GM18507 (cell line): ENCODE measurements around the gene NMUR2.

Experiments used
- DNase-seq: peaks from one replicate; pipeline ENCODE4 v3.0.0; 2011; ENCODE audit warnings: low read depth; ENCODE audit not compliant: insufficient read length; ENCODE audit errors: extremely low spot score
- FAIRE-seq: peaks from 2 replicates; lab custom pipeline; 2011; peaks lifted over from hg19 to GRCh38; lab: Jason Lieb, UNC

The NMUR2 gene

DNA sequence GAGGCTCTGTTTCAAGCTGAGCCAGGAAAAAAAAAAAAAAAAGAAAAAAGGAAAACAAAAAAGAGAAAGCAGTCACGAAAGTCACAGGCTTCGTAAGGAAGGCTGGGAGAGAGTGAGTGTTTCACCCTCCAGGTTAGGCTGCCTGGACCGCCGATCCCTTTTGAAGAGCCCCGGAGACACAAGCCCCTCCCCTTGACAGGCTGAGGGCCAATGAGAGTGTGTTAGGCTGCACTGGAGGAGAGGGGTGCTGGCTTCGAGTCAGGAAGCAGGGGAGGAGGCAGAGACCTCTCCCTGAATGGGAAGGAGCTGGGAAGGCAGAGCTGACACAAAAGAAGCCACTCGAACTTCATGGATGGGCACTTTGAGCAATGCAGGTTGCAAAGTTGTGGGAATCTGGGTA, at the start of gene NMUR2:
TSS of gene NMUR2 (minus strand) at position 135 of the 400 bp plus-strand sequence. CDS start 166 bp downstream, outside the sequence.
- FAIRE-seq (no peak), DNase-seq (no peak)

DNA sequence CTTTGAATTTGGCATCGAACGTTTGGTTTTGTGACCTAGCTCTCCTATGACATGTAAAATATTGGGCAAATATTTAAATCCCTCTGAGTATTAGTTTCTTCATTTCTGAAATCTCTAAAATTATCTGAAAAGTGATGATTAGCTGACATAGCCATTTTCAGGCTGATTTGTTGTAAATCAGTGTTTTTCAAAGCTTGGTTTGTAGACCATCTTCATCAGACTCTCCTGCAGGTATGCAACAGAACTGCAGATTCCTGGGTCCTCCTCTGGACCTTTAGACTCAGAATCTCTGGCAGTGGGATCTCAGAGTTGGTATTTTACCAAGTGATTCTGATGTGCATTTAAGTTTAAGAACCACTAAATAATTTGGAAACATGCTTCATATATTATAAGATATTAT, 38.9 kb upstream of the NMUR2 start:
- DNase-seq (no peak), FAIRE-seq (no peak)

DNA sequence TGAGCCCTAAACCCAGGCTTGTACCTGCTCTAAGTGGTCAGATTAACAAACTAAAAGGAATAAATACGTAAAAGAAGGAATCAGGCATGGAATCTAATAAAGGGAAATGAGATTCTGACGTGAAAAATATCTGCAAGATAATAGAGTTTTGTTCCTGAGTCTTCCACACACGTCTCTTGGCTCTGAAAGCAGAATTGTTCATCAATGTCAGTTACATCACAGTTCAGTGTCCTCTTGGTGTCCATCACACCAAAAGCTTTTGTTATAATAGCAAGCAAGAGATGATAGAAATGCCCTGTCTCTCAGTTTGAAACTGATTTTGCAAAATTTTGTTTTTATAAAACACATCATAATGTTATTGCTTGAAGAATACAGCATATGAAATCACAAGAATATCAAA, 34.7 kb upstream of the NMUR2 start:
- FAIRE-seq (no peak), DNase-seq (no peak)

DNA sequence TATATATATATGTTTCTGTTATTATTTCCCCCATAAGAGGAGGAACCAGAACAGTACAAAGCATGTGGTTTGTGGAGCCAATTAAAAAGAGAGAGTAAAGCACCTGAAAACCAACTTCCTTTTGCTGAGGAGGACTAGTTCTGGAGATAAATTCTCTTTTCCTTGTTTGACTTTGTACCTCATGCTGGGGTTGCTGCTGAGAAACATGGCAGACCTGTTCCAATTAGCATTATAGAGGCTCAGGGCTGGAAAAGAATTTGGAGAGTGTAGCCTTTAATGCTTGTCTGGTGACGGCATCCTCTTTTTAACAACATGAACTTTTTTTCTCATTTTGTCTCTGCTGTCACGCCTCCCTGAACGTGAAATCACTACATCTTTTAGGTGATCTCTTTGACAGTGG, 32.8 kb upstream of the NMUR2 start:
- DNase-seq (no peak), FAIRE-seq (no peak)

- FAIRE-seq (no peak), DNase-seq (no peak)
These were observed 22.6 kb upstream of the NMUR2 start for GRCh38 chr5:152427721-152428120.

- no peak for FAIRE-seq
These were observed 20.0 kb upstream of the NMUR2 start for GRCh38 chr5:152425083-152425482.

DNA sequence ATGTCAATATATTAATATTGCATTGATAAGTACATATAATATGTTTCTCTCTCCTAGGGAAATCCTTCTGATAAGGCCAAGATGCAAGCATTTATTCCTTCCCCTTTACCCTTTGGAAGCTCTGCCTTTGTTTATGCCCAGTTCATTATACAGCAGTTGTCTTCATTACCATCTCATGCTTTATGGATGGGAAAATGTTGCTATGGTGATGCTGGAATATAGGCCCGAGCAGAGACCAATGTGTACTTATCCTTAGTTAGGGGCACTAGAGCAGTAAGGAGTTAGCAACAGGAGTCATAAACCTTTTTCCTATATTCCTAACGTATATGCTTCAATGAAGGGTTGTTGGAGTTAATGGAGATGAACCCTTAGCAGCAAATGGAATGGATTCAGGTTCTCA, 19.4 kb upstream of the NMUR2 start:
- FAIRE-seq (no peak), DNase-seq (no peak)

More at GRCh38 chr5:152425083-152425482, 20.0 kb upstream of the NMUR2 start:
- DNase-seq = no peak

GRCh38 chr5:152422081-152422480, 17.0 kb upstream of the NMUR2 start:
- DNase-seq (no peak), FAIRE-seq (no peak)

DNA sequence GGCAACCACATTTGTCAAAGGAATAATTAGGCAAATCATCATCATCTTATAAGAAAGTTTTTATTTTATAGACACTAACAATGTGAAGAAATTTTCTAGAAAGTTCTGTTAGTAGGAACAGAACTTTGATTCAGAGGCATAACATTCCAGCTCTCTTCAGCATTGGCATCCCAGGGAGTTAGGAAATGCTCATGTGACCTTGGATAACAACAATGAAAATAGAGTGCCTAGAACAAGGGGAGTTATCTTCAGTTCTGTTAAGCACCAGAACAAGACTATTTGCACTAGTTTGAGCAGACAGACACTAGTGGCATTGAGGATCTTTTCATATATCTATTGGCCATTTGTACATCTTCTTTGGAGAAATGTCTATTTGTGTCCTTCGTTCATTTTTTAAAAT, 7.0 kb upstream of the NMUR2 start:
- FAIRE-seq = no peak
- DNase-seq = no peak

GRCh38 chr5:152406082-152406481, 1.0 kb upstream of the NMUR2 start:
- DNase-seq (no peak), FAIRE-seq (no peak)

DNA sequence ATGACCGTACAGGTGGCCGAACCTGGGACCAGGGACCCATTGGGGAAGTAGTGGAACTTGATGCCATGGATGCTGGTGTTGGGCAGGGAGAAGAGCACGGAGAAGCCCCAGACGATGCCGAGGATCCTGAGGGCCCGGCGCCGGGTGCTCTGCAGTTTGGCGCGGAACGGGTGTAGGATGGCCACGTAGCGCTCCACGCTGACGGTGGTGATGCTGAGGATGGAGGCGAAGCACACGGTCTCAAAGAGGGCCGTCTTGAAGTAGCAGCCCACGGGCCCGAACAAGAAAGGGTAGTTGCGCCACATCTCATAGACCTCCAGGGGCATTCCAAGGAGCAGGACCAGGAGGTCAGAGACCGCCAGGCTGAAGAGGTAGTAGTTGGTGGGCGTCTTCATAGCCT, 585 bp downstream of the NMUR2 start:
- FAIRE-seq (no peak), DNase-seq (no peak)

DNA sequence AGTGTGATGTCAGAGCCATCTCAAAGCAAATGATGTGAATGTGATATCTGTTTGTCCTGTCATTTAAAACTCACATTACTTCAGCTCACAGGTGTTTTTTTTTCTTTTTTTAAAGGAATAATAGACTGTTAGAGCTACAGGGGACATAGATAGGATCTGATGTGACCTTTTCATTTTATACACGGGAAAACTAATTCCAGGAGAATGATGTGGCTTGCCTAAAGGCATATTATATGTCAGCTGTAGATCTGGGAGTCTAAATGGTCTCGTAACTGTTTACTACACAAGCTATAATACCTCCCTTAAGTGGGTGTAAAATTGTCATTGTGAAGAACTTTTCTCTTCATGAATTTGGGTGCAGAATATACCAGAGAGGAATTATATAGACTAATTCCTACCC, 2.0 kb downstream of the NMUR2 start:
- FAIRE-seq (no peak), DNase-seq (no peak)

DNA sequence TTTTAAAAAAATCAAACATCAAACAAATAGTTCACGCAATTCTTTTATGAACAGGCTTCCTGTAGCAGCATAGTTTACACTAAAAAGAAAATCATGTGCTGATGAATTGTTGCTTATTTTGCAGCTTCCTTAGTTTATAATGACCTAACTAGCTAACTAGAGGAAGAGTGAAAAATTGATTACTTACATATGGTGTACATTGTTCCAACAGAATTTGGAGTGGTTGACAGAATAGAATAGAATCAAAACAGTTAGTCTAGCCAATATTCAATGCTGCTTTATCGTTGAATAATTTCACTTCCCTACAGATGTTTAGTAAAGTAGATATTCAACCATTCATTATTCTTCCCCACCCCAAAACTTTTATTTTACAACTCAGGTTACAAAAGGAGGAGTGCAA, 4.2 kb downstream of the NMUR2 start:
- FAIRE-seq (no peak), DNase-seq (no peak)

DNA sequence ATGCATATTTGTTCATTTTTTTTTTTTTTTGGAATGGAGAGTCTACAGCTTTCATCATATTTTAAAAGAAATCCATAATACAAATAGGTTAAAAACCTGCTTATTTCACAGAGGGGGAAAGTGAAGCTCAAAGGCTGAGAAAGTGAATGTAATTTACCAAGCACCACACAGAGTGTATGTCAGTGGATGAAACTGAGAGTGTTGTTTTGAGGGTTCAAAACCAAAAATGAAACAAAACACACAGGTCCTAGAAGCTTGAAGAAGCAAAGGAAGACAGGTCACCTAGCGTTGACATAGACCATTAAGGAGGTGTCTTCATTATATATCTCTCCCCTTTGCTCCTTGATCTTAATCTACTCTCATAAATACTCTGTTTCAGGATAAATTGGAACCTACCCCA, 7.5 kb downstream of the NMUR2 start:
- DNase-seq (no peak), FAIRE-seq (no peak)

DNA sequence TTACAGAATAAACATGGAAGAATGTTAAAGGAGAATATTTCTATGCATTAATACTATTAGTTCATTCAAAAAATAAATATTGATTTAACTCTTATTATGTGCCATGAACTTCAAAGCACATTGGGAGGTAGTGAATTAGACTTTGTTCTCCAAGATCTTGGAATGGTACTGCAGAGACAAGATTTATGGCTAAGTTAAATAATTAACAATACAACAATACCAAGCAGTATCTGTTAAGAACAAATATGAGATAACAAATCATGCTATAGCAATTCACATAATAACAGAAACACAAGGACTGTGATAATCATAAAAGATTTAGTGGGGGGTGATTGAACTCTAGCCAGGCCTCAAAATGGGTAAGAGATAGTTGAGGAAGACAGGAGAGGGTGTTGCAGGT, 11.6 kb downstream of the NMUR2 start:
- DNase-seq (no peak), FAIRE-seq (no peak)

GRCh38 chr5:152389208-152389849, 15.8 kb downstream of the NMUR2 start:
- FAIRE-seq (no peak), DNase-seq (no peak)

DNA sequence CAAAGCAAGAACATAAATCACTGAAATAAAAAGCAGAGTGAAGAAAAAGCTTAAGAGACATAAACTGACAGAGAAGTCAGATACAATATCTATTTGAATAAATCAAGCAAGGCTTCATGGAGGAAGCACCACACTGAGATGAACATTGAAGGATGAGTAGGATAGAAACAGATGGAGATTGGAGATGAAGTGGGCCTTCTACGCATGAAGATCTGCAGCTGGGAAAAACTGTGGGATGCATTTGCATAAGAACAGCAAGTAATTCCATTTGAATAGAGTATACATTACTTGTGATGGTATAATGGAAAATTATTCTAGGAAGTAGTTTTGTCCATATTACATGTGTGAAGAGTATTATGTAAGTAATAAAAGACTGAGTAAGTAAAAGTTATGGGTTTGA, 16.5 kb downstream of the NMUR2 start:
- no peak for FAIRE-seq
- no peak for DNase-seq

DNA sequence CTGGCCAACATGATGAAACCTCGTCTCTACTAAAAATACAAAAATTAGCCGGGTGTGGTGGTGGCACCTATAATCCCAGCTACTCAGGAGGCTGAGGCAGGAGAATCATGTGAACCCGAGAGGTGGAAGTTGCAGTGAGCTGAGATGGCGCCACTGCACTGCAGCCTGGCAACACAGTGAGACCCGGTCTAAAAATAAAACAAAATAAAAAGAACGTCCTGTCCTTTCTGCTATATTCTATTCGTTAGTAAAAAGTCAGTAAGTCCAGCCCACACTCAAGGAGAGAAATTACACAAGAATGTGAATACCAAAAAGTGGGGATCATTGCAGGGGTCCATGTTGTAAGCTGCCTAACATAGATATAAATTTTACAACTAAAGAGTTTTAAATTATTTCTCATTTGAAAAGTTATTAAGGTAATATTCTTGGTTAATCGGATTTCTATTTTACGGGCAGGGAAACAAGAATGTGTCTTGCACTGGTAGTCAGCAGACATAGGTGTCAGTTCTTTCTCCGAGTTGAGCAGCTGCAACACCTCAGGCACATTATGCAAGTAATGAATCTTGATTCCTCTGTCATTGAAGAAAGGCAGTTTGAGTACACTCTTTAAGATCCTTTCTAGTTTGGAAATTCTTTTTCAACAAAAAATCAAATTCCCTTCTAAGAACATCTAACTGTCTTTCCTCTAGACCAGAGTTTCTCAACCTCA, 24.5 kb downstream of the NMUR2 start:
- FAIRE-seq (no peak), DNase-seq (no peak)

GRCh38 chr5:152379331-152379730, 25.7 kb downstream of the NMUR2 start:
- DNase-seq = no peak
- FAIRE-seq = no peak

DNA sequence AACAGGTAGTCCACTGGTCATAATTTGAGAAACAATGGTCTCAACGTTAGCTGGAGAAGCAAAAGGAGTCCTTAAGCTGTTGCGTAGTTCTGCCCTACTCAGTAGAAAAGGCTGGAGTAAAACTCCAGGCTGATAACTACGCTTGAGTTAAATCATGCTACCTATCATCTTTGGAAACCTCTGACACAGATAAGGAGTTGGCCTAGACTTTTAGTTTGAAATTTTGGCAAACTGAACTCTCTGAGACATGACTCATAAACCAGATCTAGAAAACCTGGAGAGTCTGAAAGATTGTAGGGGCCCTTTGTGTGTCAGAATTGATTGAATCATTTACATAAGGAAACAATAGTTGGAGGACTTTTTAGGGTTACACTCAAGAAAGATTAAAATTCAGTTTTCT, 26.3 kb downstream of the NMUR2 start:
- no peak for DNase-seq
- FAIRE-seq = no peak

GRCh38 chr5:152376886-152377285, 28.2 kb downstream of the NMUR2 start:
- DNase-seq = no peak
- no peak for FAIRE-seq
